ENCODE data around the gene MDM2. TPM values are rescaled to one million over a fixed set of nuclear protein-coding genes. Genes with fewer than 3 reads are reported as not detected.
"Not testable (repeated sequence)": the region's sequence is repeated elsewhere in the genome, so short reads cannot be mapped to it uniquely, and the experiment has no call there.

The MDM2 gene
- total RNA-seq, 2 experiments from 2014 or later: 143 to 318 TPM

DNA sequence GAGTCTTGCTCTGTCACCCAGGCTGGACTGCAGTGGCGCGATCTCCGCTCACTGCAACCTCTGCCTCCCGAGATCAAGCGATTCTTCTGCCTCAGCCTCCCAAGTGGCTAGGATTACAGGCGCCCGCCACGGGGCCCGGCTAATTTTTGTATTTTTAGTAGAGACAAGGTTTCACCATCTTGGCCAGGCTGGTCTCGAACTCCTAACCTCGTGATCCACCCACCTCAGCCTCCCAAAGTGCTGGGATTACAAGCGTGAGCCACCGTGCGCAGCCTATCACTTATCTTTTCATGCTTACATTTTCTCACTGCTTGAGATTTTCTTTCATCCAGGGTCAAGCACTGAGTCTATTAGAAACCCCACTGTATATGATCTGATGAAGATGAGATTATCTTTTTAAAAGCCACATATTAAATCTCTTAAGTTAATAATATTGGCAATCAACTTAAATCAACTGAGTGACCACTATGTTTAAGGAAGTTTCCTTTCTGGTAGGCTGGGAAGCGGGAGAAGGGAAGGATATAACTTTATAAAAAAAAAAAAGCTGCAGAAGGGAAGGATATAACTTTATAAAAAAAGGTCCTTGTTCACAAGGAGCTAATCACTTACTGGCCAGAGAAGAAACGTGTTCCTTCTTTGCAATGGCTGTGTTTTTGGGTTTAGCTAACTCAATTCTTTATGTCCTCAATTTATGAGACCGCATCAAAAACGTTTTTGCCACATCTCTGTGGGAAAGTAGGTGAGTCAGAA is 1.3 kb upstream of the MDM2 start:
- ChIA-PET POLR2A (interaction anchor here (1.0 to 3.2 kb wide), 12 partner anchors 10 to 468 kb away, joined by 3 to 48 read pairs (median 7); partner anchors contain the start of gene SLC35E3), CTCF (ENCODE audit: unreplicated experiment) (interaction anchor here (1.3 kb wide), 1 partner anchor 35 kb away, joined by 6 read pairs; no protein-coding TSS in a partner anchor)
- H3K4me1 ChIP-seq (ENCODE audit: insufficient read depth, low read length, poor library complexity, severe bottlenecking): peaks cover 70% of the 10 kb centered on the region
- BruUV-seq (replicated peaks): no TSS peak
- H2AFZ ChIP-seq (ENCODE audit: low read length): peak overlapping the region; percentile 76; the same call in 1 of the 2 replicates
- H3K79me2 ChIP-seq (ENCODE audit: insufficient read depth, low read depth, low read length): peaks cover 37% of the 10 kb centered on the region
- DNase-seq (ENCODE audit: low spot score): peak; percentile 30
- peaks cover 6% of the 10 kb centered on the region; the same call in 1 of the 2 replicates for H4K20me1 ChIP-seq (ENCODE audit: insufficient read depth, low read length)
- H3K4me3 ChIP-seq (ENCODE audit: low read depth, low read length, poor library complexity, severe bottlenecking): peak overlapping the region; percentile 99
- intact Hi-C loops (cut with micrococcal nuclease; ENCODE audit: unreplicated experiment): loop anchor here (1.0 to 5.0 kb wide), 3 partner anchors 34 to 119 kb away; partner anchors contain the start of genes NUP107 and SLC35E3
- no peaks in the 10 kb centered on the region; the same call in 1 of the 2 replicates for H3K9me3 ChIP-seq (ENCODE audit: low read length)
- H3K9me2 ChIP-seq (ENCODE audit: insufficient read depth, low read length): no peaks in the 10 kb centered on the region
- peak overlapping the region; percentile 71 for H3K4me2 ChIP-seq (ENCODE audit: low read length)
- H3K27ac ChIP-seq (ENCODE audit: low read depth, low read length, poor library complexity, severe bottlenecking): peak overlapping the region; percentile 100
- no peak for TF ChIP-seq EZH2phosphoT487 (IDR thresholded peaks at IDR 0.05; ENCODE audit: borderline replicate concordance, low read depth, low read length)
- TF ChIP-seq, protein P1, sequence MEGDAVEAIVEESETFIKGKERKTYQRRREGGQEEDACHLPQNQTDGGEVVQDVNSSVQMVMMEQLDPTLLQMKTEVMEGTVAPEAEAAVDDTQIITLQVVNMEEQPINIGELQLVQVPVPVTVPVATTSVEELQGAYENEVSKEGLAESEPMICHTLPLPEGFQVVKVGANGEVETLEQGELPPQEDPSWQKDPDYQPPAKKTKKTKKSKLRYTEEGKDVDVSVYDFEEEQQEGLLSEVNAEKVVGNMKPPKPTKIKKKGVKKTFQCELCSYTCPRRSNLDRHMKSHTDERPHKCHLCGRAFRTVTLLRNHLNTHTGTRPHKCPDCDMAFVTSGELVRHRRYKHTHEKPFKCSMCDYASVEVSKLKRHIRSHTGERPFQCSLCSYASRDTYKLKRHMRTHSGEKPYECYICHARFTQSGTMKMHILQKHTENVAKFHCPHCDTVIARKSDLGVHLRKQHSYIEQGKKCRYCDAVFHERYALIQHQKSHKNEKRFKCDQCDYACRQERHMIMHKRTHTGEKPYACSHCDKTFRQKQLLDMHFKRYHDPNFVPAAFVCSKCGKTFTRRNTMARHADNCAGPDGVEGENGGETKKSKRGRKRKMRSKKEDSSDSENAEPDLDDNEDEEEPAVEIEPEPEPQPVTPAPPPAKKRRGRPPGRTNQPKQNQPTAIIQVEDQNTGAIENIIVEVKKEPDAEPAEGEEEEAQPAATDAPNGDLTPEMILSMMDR (conservative IDR thresholded peaks at IDR 0.05; ENCODE audit: low read length): no peak
- H3K36me3 ChIP-seq (ENCODE audit: insufficient read depth, low read length): peaks cover 35% of the 10 kb centered on the region

- Histone ChIP-seq H3K27ac (ENCODE audit: low read depth, low read length, poor library complexity, severe bottlenecking) (peak overlapping the region; percentile 100), H2AFZ (ENCODE audit: low read length) (peak overlapping the region; percentile 44; the same call in 1 of the 2 replicates), H3K79me2 (ENCODE audit: insufficient read depth, low read depth, low read length) (peaks cover 42% of the 10 kb centered on the region), H3K4me1 (ENCODE audit: insufficient read depth, low read length, poor library complexity, severe bottlenecking) (peaks cover 70% of the 10 kb centered on the region), H3K36me3 (ENCODE audit: insufficient read depth, low read length) (peaks cover 40% of the 10 kb centered on the region), H3K4me2 (ENCODE audit: low read length) (peak overlapping the region; percentile 71), H3K4me3 (ENCODE audit: low read depth, low read length, poor library complexity, severe bottlenecking) (peak overlapping the region; percentile 99)
- H3K9me3 ChIP-seq (ENCODE audit: low read length); H3K9me2 ChIP-seq (ENCODE audit: insufficient read depth, low read length); H4K20me1 ChIP-seq (ENCODE audit: insufficient read depth, low read length); DNase-seq (ENCODE audit: low spot score); BruUV-seq (replicated peaks): not testable (repeated sequence)
- POLR2A ChIA-PET: interaction anchor here (0.9 to 3.2 kb wide), 14 partner anchors 10 to 468 kb away, joined by 3 to 48 read pairs (median 5); partner anchors contain the start of gene SLC35E3
- CTCF ChIA-PET (ENCODE audit: unreplicated experiment): interaction anchor here (0.5 to 1.3 kb wide), 3 partner anchors 27 to 36 kb away, joined by 3 to 7 read pairs (median 6); no protein-coding TSS in a partner anchor
- intact Hi-C loops (cut with micrococcal nuclease; ENCODE audit: unreplicated experiment): loop anchor here (1.0 to 5.0 kb wide), 3 partner anchors 35 to 120 kb away; partner anchors contain the start of genes NUP107 and SLC35E3
These were observed 752 bp upstream of the MDM2 start for GRCh38 chr12:68807274-68807575.

DNA sequence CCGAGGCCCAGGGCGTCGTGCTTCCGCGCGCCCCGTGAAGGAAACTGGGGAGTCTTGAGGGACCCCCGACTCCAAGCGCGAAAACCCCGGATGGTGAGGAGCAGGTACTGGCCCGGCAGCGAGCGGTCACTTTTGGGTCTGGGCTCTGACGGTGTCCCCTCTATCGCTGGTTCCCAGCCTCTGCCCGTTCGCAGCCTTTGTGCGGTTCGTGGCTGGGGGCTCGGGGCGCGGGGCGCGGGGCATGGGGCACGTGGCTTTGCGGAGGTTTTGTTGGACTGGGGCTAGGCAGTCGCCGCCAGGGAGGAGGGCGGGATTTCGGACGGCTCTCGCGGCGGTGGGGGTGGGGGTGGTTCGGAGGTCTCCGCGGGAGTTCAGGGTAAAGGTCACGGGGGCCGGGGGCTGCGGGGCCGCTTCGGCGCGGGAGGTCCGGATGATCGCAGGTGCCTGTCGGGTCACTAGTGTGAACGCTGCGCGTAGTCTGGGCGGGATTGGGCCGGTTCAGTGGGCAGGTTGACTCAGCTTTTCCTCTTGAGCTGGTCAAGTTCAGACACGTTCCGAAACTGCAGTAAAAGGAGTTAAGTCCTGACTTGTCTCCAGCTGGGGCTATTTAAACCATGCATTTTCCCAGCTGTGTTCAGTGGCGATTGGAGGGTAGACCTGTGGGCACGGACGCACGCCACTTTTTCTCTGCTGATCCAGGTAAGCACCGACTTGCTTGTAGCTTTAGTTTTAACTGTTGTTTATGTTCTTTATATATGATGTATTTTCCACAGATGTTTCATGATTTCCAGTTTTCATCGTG is 612 bp downstream of the MDM2 start:
- peak; percentile 82 for DNase-seq (ENCODE audit: low spot score)
- Histone ChIP-seq H3K4me3 (ENCODE audit: low read depth, low read length, poor library complexity, severe bottlenecking) (peak overlapping the region; percentile 99), H3K79me2 (ENCODE audit: insufficient read depth, low read depth, low read length) (peaks cover 56% of the 10 kb centered on the region), H4K20me1 (ENCODE audit: insufficient read depth, low read length) (peaks cover 20% of the 10 kb centered on the region), H2AFZ (ENCODE audit: low read length) (no peak overlapping the region), H3K4me1 (ENCODE audit: insufficient read depth, low read length, poor library complexity, severe bottlenecking) (peaks cover 73% of the 10 kb centered on the region), H3K36me3 (ENCODE audit: insufficient read depth, low read length) (peaks cover 53% of the 10 kb centered on the region), H3K4me2 (ENCODE audit: low read length) (peak overlapping the region; percentile 82), H3K9me2 (ENCODE audit: insufficient read depth, low read length) (no peaks in the 10 kb centered on the region), H3K27ac (ENCODE audit: low read depth, low read length, poor library complexity, severe bottlenecking) (peak overlapping the region; percentile 100), H3K9me3 (ENCODE audit: low read length) (no peaks in the 10 kb centered on the region; the same call in 1 of the 2 replicates)
- BruUV-seq (replicated peaks): no TSS peak
- ChIA-PET CTCF (ENCODE audit: unreplicated experiment) (interaction anchor here (0.6 to 1.3 kb wide), 2 partner anchors 37 to 44 kb away, joined by 3 to 6 read pairs; no protein-coding TSS in a partner anchor), POLR2A (interaction anchor here (0.5 to 3.2 kb wide), 20 partner anchors 8 to 1423 kb away, joined by 3 to 48 read pairs (median 4); partner anchors contain the start of gene SLC35E3)
- TF ChIP-seq, protein P1 (conservative IDR thresholded peaks at IDR 0.05; ENCODE audit: low read length): no peak
- no peak for TF ChIP-seq EZH2phosphoT487 (IDR thresholded peaks at IDR 0.05; ENCODE audit: borderline replicate concordance, low read depth, low read length)
- intact Hi-C loops (cut with micrococcal nuclease; ENCODE audit: unreplicated experiment): loop anchor here (2.0 to 5.0 kb wide), 3 partner anchors 80 to 198 kb away; partner anchors contain the start of genes NUP107 and RAP1B

Data from OCI-LY7 (cell line).